SK-N-SH (cell line): ENCODE results near the gene CHCHD3.

Experiments
- CTCF ChIP-seq: fragments of 200-600 bp; sonication (generic); IDR thresholded peaks from 2 replicates; pipeline ENCODE4 v1.6.1; 2017; ENCODE audit warnings: antibody characterized with exemption, mild to moderate bottlenecking, moderate library complexity
- REST ChIP-seq: IDR thresholded peaks from 2 replicates; pipeline ENCODE4 v1.6.1; 2012; ENCODE audit warnings: mild to moderate bottlenecking, low read depth, low read length, moderate library complexity
- SIN3A ChIP-seq: IDR thresholded peaks from 2 replicates; pipeline ENCODE4 v1.6.1; 2012; ENCODE audit warnings: low read depth, mild to moderate bottlenecking, low read length, moderate library complexity, borderline replicate concordance
- YY1 ChIP-seq: IDR thresholded peaks from 2 replicates; pipeline ENCODE4 v1.4.0; 2012; ENCODE audit warnings: low read depth, mild to moderate bottlenecking

- TF ChIP-seq YY1: no peak
- no peak for TF ChIP-seq SIN3A
- TF ChIP-seq CTCF: no peak
- TF ChIP-seq REST: no peak
Measured at GRCh38 chr7:133040674-133041073, 41.2 kb downstream of the CHCHD3 start.
